HepG2 (cell line): ENCODE results near the gene INTS4. TPM values are rescaled to one million over a fixed set of nuclear protein-coding genes. Genes with fewer than 3 reads are reported as not detected.

Experiments used
- ATAC-seq: fragments of 200-7000 bp; cut with Tn5 transposase; 3 replicates; pipeline ENCODE4 v1.9.1; 2020; ENCODE audit warnings: mild to moderate bottlenecking, moderate library complexity
- BruUV-seq: library from RNA; stranded (reverse); fragments of 400-500 nt; replicated peaks from 2 replicates; lab custom pipeline; 2021; lab: Mats Ljungman, UMichigan
- CTCF ChIA-PET: fragments of 300-600 bp; formaldehyde crosslinking; extraction: SDS; loops from one replicate; lab custom pipeline; 2021; ENCODE audit warnings: low total read pairs, inconsistent platforms, low intra/inter-chr PET ratio; lab: Yijun Ruan, JAX
- POLR2A ChIA-PET: fragments of 350-600 bp; sonication (Branson Sonifier 250); formaldehyde crosslinking; loops from one replicate; lab custom pipeline; 2020; ENCODE audit warnings: antibody characterized with exemption, inconsistent platforms; lab: Yijun Ruan, JAX
- DNase-seq: peaks from one replicate; pipeline ENCODE4 v3.0.0-alpha.2; 2015; ENCODE audit warnings: low spot score
- FAIRE-seq: peaks from 3 replicates; lab custom pipeline; 2011; peaks lifted over from hg19 to GRCh38; lab: Jason Lieb, UNC
- H2AFZ ChIP-seq: one replicate; pipeline ENCODE4 v1.6.1; 2011; ENCODE audit warnings: low read length, inconsistent platforms
- H3K27ac ChIP-seq: fragments of 300-600 bp; 3 replicates; pipeline ENCODE4 v1.8.0; 2011; ENCODE audit warnings: mixed run types, mild to moderate bottlenecking, mixed read lengths, low read length, inconsistent platforms; ENCODE audit not compliant: insufficient read depth; ENCODE audit errors: extremely low read length
- H3K27me3 ChIP-seq, 2 experiments: fragments of 200-600 bp in 1 of 2; 2 replicates in 1 of 2; 3 replicates in 1 of 2; pipeline versions ENCODE4 v1.6.0 to v1.8.0; 2011; ENCODE audit warnings: low read length in 2 of 2, mild to moderate bottlenecking in 2 of 2, moderate library complexity in 2 of 2, inconsistent platforms in 1 of 2; ENCODE audit not compliant: insufficient read depth in 2 of 2, control insufficient read depth in 1 of 2
- H3K36me3 ChIP-seq, 2 experiments: fragments of 200-600 bp in 1 of 2; replicated peaks in 1 of 2; 2 replicates in 1 of 2; 3 replicates in 1 of 2; pipeline versions ENCODE4 v1.5.1 to v1.8.0; 2011; ENCODE audit warnings: low read length in 2 of 2, inconsistent platforms in 1 of 2; ENCODE audit not compliant: insufficient read depth in 2 of 2, control insufficient read depth in 1 of 2
- H3K4me1 ChIP-seq: 2 replicates; pipeline ENCODE4 v1.5.1; 2012; ENCODE audit warnings: low read length, inconsistent platforms; ENCODE audit not compliant: insufficient read depth
- H3K4me2 ChIP-seq: 2 replicates; pipeline ENCODE4 v1.6.0; 2011; ENCODE audit warnings: low read depth, low read length, inconsistent platforms
- H3K4me3 ChIP-seq, 3 experiments: fragments of 200-600 bp in 1 of 3; sonication (generic), shearing (Covaris generic) in 1 of 3; replicated peaks in 1 of 3; 2 replicates each; pipeline ENCODE4 v1.5.1; 2011 to 2016; ENCODE audit warnings: low read length in 3 of 3, inconsistent platforms in 2 of 3, low read depth in 2 of 3, mild to moderate bottlenecking in 2 of 3, control low read depth in 1 of 3, mixed read lengths in 1 of 3; ENCODE audit not compliant: insufficient read depth in 1 of 3
- H3K79me2 ChIP-seq: one replicate; pipeline ENCODE4 v1.6.1; 2011; ENCODE audit warnings: low read length, inconsistent platforms; ENCODE audit not compliant: insufficient read depth
- H3K9ac ChIP-seq: 2 replicates; pipeline ENCODE4 v1.6.0; 2011; ENCODE audit warnings: mild to moderate bottlenecking, low read depth, low read length, inconsistent platforms; ENCODE audit not compliant: insufficient read depth
- H3K9me3 ChIP-seq: 2 replicates; pipeline ENCODE4 v1.5.1; 2012; ENCODE audit warnings: mild to moderate bottlenecking, low read length
- H4K20me1 ChIP-seq: 2 replicates; pipeline ENCODE4 v1.6.0; 2011; ENCODE audit warnings: inconsistent platforms, mild to moderate bottlenecking, low read length, moderate library complexity; ENCODE audit not compliant: insufficient read depth
- FOXP4 ChIP-seq: sonication (generic); formaldehyde crosslinking; IDR thresholded peaks from 2 replicates; pipeline ENCODE4 v1.4.0; 2020; ENCODE audit warnings: missing genetic modification reagents
- GATA4 ChIP-seq: sonication (generic); IDR thresholded peaks from 2 replicates; pipeline ENCODE4 v1.6.1; 2016; ENCODE audit warnings: antibody characterized with exemption, low read depth, borderline replicate concordance
- HOMEZ ChIP-seq: IDR thresholded peaks from 2 replicates; pipeline ENCODE4 v1.6.1; 2016; ENCODE audit warnings: low read depth
- JUN ChIP-seq: sonication (generic); formaldehyde crosslinking; IDR thresholded peaks from 2 replicates; pipeline ENCODE4 v1.4.0; 2020; ENCODE audit warnings: mild to moderate bottlenecking, missing genetic modification reagents
- NCOA5 ChIP-seq: sonication (generic); formaldehyde crosslinking; IDR thresholded peaks from 2 replicates; pipeline ENCODE4 v1.4.0; 2020; ENCODE audit warnings: missing genetic modification reagents
- NR1H2 ChIP-seq: sonication (generic); formaldehyde crosslinking; IDR thresholded peaks from 2 replicates; pipeline ENCODE4 v1.8.1; 2022; ENCODE audit warnings: low read depth, missing genetic modification reagents, borderline replicate concordance
- POGZ ChIP-seq: sonication (generic); formaldehyde crosslinking; IDR thresholded peaks from 2 replicates; pipeline ENCODE4 v1.4.0; 2020; ENCODE audit warnings: mild to moderate bottlenecking, missing genetic modification reagents
- POLR2AphosphoS5 ChIP-seq: IDR thresholded peaks from 2 replicates; pipeline ENCODE4 v1.6.1; 2012; ENCODE audit warnings: low read depth, low read length
- SMC3 ChIP-seq: IDR thresholded peaks from 2 replicates; pipeline ENCODE4 v1.6.1; 2011; ENCODE audit warnings: low read length, improper control_type of control experiment
- SP140L ChIP-seq: sonication (generic); formaldehyde crosslinking; IDR thresholded peaks from 2 replicates; pipeline ENCODE4 v1.4.0; 2020; ENCODE audit warnings: missing genetic modification reagents, borderline replicate concordance
- TFE3 ChIP-seq: IDR thresholded peaks from 2 replicates; pipeline ENCODE4 v1.6.1; 2016
- THAP8 ChIP-seq: sonication (generic); formaldehyde crosslinking; IDR thresholded peaks from 2 replicates; pipeline ENCODE4 v1.5.1; 2020; ENCODE audit warnings: missing genetic modification reagents, mild to moderate bottlenecking, borderline replicate concordance
- ZFP82 ChIP-seq: sonication (generic); formaldehyde crosslinking; IDR thresholded peaks from 2 replicates; pipeline ENCODE4 v1.5.1; 2020; ENCODE audit warnings: mild to moderate bottlenecking, missing genetic modification reagents, borderline replicate concordance
- ZMYM3 ChIP-seq: sonication (generic); formaldehyde crosslinking; IDR thresholded peaks from 2 replicates; pipeline ENCODE4 v1.5.1; 2020; ENCODE audit warnings: mild to moderate bottlenecking, missing genetic modification reagents
- ZNF354B ChIP-seq: sonication (generic); formaldehyde crosslinking; IDR thresholded peaks from 2 replicates; pipeline ENCODE4 v1.8.0; 2022; ENCODE audit warnings: mild to moderate bottlenecking, missing genetic modification reagents
- ZNF550 ChIP-seq: sonication (generic); formaldehyde crosslinking; IDR thresholded peaks from 2 replicates; pipeline ENCODE4 v1.4.0; 2020; ENCODE audit warnings: mild to moderate bottlenecking, missing genetic modification reagents, borderline replicate concordance
- ZNF788 ChIP-seq: sonication (generic); formaldehyde crosslinking; IDR thresholded peaks from 2 replicates; pipeline ENCODE4 v1.5.0; 2020; ENCODE audit warnings: mild to moderate bottlenecking, missing genetic modification reagents, borderline replicate concordance
- WGBS: methylation state at CpG from one replicate; pipeline ENCODE4 v1.1.6; 2017; ENCODE audit warnings: low lambda C conversion rate; 5-methylcytosine and 5-hydroxymethylcytosine counted together
- in situ Hi-C: cut with HindIII; loops from 2 replicates; pipeline ENCODE4 v1.10.0; 2017; ENCODE audit warnings: low pct_unique_long_range_greater_than_20kb; ENCODE audit not compliant: extremely low pct_ligation_motif_present
- intact Hi-C: fragments of 100-400 bp; cut with micrococcal nuclease; formaldehyde crosslinking; loops from one replicate; pipeline ENCODE4 v1.10.0; 2022; ENCODE audit not compliant: unreplicated experiment
- polyA plus RNA-seq, 8 experiments: library from polyadenylated mRNA; depleted of rRNA in 3 of 8; stranded (reverse) in 7 of 8; unstranded in 1 of 8; fragments of >200 nt; fragmentation: Illumina TruSeq in 4 of 8; extraction: Trizol in 4 of 8; gene quantifications; 2 replicates each; pipeline versions ENCODE4 v1.2.1 to v1.2.3, GENCODE V29; 2011 to 2016; ENCODE audit warnings: low read depth in 4 of 8, missing spikeins in 1 of 8, mixed read lengths in 1 of 8; ENCODE audit not compliant: insufficient read depth in 1 of 8
- total RNA-seq, 5 experiments: library from RNA; depleted of rRNA; stranded (reverse); fragments of >200 nt; fragmentation: Illumina TruSeq; extraction: Trizol; gene quantifications; 2 replicates each; pipeline ENCODE4 v1.2.3, GENCODE V29; 2016; ENCODE audit warnings: low read depth in 1 of 5

Gene INTS4
- total and polyA plus RNA-seq, 2 of the 13 experiments (the other 11 are each of a cell fraction or from before 2014, with no cell fraction given), result 37.3 to 44.8 TPM

GRCh38 chr11:78022397-78023396, 28.2 kb upstream of the INTS4 start, which contains the start of gene KCTD14:
Gene KCTD14, minus strand, starts transcription at chr11:78023276. Its CDS starts 27 bp downstream, at chr11:78023249.
- 7% methylated on average over 27 of the region's 37 CpGs for WGBS
- POLR2A ChIA-PET, result interaction anchor here (1.0 to 4.8 kb wide), 3 partner anchors 17 to 28 kb away, joined by 4 to 27 read pairs (median 12); partner anchors contain the start of gene INTS4
- Histone ChIP-seq H3K4me1 (peaks cover 50% of the 10 kb centered on the region), H3K4me3 (peak within 1 kb of the TSS; percentile 56 to 79 (median 67)), H3K4me2 (peak within 1 kb of the TSS; percentile 82), H3K79me2 (no peaks in the 10 kb centered on the region), H3K9ac (peak within 1 kb of the TSS; percentile 74), H3K27ac (peak within 1 kb of the TSS; percentile 63), H2AFZ (no peak within 1 kb of the TSS), H3K27me3 (no peaks in the 10 kb centered on the region), H4K20me1 (no peaks in the 10 kb centered on the region), H3K36me3 (no peaks in the 10 kb centered on the region), H3K9me3 (no peaks in the 10 kb centered on the region)
- DNase-seq (peak; percentile 53), ATAC-seq (peak; percentile 94), FAIRE-seq (peak; percentile 39)
- in situ Hi-C loops (no loop called here), intact Hi-C loops (no loop called here)
- CTCF ChIA-PET, result no interaction called here
- BruUV-seq, result no TSS peak
- TF ChIP-seq NCOA5 (CRISPR knock-in tag) (no peak), ZNF550 (CRISPR knock-in tag) (no peak), SP140L (0 out of 2 replicates have a peak, but pooled peaks have one; percentile 64), HOMEZ (no peak), ZNF788 (CRISPR knock-in tag) (peak; percentile 39; the same call in 1 of the 2 replicates), NR1H2 (CRISPR knock-in tag) (no peak), THAP8 (CRISPR knock-in tag) (no peak), SMC3 (no peak), TFE3 (CRISPR knock-in tag) (no peak), POLR2AphosphoS5 (peak; percentile 73), ZMYM3 (CRISPR knock-in tag) (peak; percentile 71; the same call in 1 of the 2 replicates), FOXP4 (peak; percentile 25; the same call in 1 of the 2 replicates), ZFP82 (no peak), ZNF354B (CRISPR knock-in tag) (no peak), GATA4 (0 out of 2 replicates have a peak, but pooled peaks have one; percentile 28), JUN (CRISPR knock-in tag) (0 out of 2 replicates have a peak, but pooled peaks have one; percentile 37), POGZ (CRISPR knock-in tag) (peak; percentile 17; the same call in 1 of the 2 replicates)
